Smooth muscle cell (in vitro differentiated cells): ENCODE results near the gene MYO6. TPM values are rescaled to one million over a fixed set of nuclear protein-coding genes. Genes with fewer than 3 reads are reported as not detected.

ENCODE experiments used
- DNase-seq: peaks from one replicate; lab custom pipeline; 2025; ENCODE audit not compliant: unreplicated experiment; lab: John Stamatoyannopoulos, UW
- H2AFZ ChIP-seq: fragments of 200-600 bp; sonication (generic); 2 replicates; pipeline ENCODE4 v1.6.0; 2016; ENCODE audit warnings: antibody characterized with exemption, low read depth, mild to moderate bottlenecking
- H3F3A ChIP-seq: fragments of 200-600 bp; sonication (generic); 2 replicates; pipeline ENCODE4 v1.6.0; 2017; ENCODE audit warnings: antibody characterized with exemption, low read depth
- H3K27ac ChIP-seq: fragments of 200-600 bp; sonication (generic); 2 replicates; pipeline ENCODE4 v1.5.1; 2016; ENCODE audit warnings: low read depth, mild to moderate bottlenecking
- H3K27me3 ChIP-seq: fragments of 200-600 bp; sonication (generic); 2 replicates; pipeline ENCODE4 v1.6.1; 2016; ENCODE audit warnings: low read depth, mild to moderate bottlenecking
- H3K36me3 ChIP-seq: fragments of 200-600 bp; sonication (generic); 2 replicates; pipeline ENCODE4 v1.5.1; 2016; ENCODE audit warnings: low read depth
- H3K4me1 ChIP-seq: fragments of 200-600 bp; sonication (generic); 2 replicates; pipeline ENCODE4 v1.5.1; 2016; ENCODE audit warnings: low read depth
- H3K4me2 ChIP-seq: fragments of 200-600 bp; sonication (generic); 2 replicates; pipeline ENCODE4 v1.6.0; 2016; ENCODE audit warnings: mild to moderate bottlenecking
- H3K4me3 ChIP-seq: fragments of 200-600 bp; sonication (generic); 2 replicates; pipeline ENCODE4 v1.5.1; 2016; ENCODE audit warnings: mild to moderate bottlenecking
- H3K79me2 ChIP-seq: fragments of 200-600 bp; sonication (generic); 2 replicates; pipeline ENCODE4 v1.6.0; 2016; ENCODE audit warnings: low read depth, mild to moderate bottlenecking
- H3K9ac ChIP-seq: fragments of 200-600 bp; sonication (generic); 2 replicates; pipeline ENCODE4 v1.6.0; 2016; ENCODE audit warnings: low read depth
- H3K9me3 ChIP-seq: fragments of 200-600 bp; sonication (generic); replicated peaks from 2 replicates; pipeline ENCODE4 v1.5.1; 2016; ENCODE audit warnings: low read depth
- H4K20me1 ChIP-seq: fragments of 200-600 bp; sonication (generic); 2 replicates; pipeline ENCODE4 v1.6.0; 2016; ENCODE audit warnings: low read depth
- CTCF ChIP-seq: fragments of 200-600 bp; sonication (generic); IDR thresholded peaks from 2 replicates; pipeline ENCODE4 v1.5.1; 2017; ENCODE audit warnings: borderline replicate concordance, mild to moderate bottlenecking, antibody characterized with exemption; ENCODE audit not compliant: insufficient read depth, poor library complexity, severe bottlenecking
- WGBS: methylation state at CpG from one replicate; pipeline ENCODE4 v1.1.7; 2016; ENCODE audit warnings: low lambda C conversion rate; 5-methylcytosine and 5-hydroxymethylcytosine counted together
- polyA plus RNA-seq: library from polyadenylated mRNA; unstranded; fragments of >200 nt; fragmentation: Nextera tagmentation; extraction: Ambion mirVana; gene quantifications from 2 replicates; pipeline ENCODE4 v1.2.1, GENCODE V29; 2016
- total RNA-seq: library from RNA; depleted of rRNA; stranded (reverse); fragments of >200 nt; gene quantifications from 2 replicates; pipeline ENCODE4 v1.2.3, GENCODE V29; 2014

MYO6 gene
- total and polyA plus RNA-seq, 2 experiments from 2014 or later: 10.6 to 22.1 TPM

GRCh38 chr6:75757295-75757694 is 8.3 kb downstream of the MYO6 start:
- H3F3A ChIP-seq: no peaks in the 10 kb centered on the region
- H3K4me2 ChIP-seq: no peak overlapping the region
- no peak for TF ChIP-seq CTCF
- no peak for DNase-seq
- H3K4me1 ChIP-seq: no peaks in the 10 kb centered on the region
- H3K36me3 ChIP-seq: no peaks in the 10 kb centered on the region
- no peak overlapping the region for H3K9ac ChIP-seq
- peaks cover 17% of the 10 kb centered on the region for H4K20me1 ChIP-seq
- no peak overlapping the region for H2AFZ ChIP-seq
- H3K27me3 ChIP-seq: no peaks in the 10 kb centered on the region
- WGBS: 74% methylated on average over 3 of the region's 3 CpGs
- H3K79me2 ChIP-seq: peaks cover 45% of the 10 kb centered on the region
- no peaks in the 10 kb centered on the region for H3K9me3 ChIP-seq
- no peak overlapping the region for H3K27ac ChIP-seq
- no peak overlapping the region for H3K4me3 ChIP-seq

- no peaks in the 10 kb centered on the region for H3K27me3 ChIP-seq
- WGBS: 90% methylated on average over 5 of the region's 5 CpGs
- TF ChIP-seq CTCF: no peak
- H3K36me3 ChIP-seq: no peaks in the 10 kb centered on the region
- H2AFZ ChIP-seq: no peak overlapping the region
- no peak overlapping the region for H3K27ac ChIP-seq
- no peaks in the 10 kb centered on the region for H3F3A ChIP-seq
- H3K79me2 ChIP-seq: peaks cover 45% of the 10 kb centered on the region
- no peak overlapping the region for H3K4me3 ChIP-seq
- no peak for DNase-seq
- peaks cover 17% of the 10 kb centered on the region for H4K20me1 ChIP-seq
- H3K4me2 ChIP-seq: no peak overlapping the region
- H3K9me3 ChIP-seq: no peaks in the 10 kb centered on the region
- no peaks in the 10 kb centered on the region for H3K4me1 ChIP-seq
- H3K9ac ChIP-seq: no peak overlapping the region
Observed at GRCh38 chr6:75758061-75758460, 9.0 kb downstream of the MYO6 start.

GRCh38 chr6:75759207-75759606 is 10.2 kb downstream of the MYO6 start:
- Histone ChIP-seq H2AFZ (no peak overlapping the region), H3K4me2 (no peak overlapping the region), H3K9ac (no peak overlapping the region), H3K36me3 (no peaks in the 10 kb centered on the region), H3K4me3 (no peak overlapping the region), H3K4me1 (no peaks in the 10 kb centered on the region), H3K79me2 (peaks cover 52% of the 10 kb centered on the region), H3K27ac (no peak overlapping the region), H3K9me3 (no peaks in the 10 kb centered on the region), H4K20me1 (peaks cover 17% of the 10 kb centered on the region), H3K27me3 (no peaks in the 10 kb centered on the region), H3F3A (no peaks in the 10 kb centered on the region)
- no peak for DNase-seq
- WGBS: 66% methylated on average over 5 of the region's 5 CpGs
- no peak for TF ChIP-seq CTCF

DNA sequence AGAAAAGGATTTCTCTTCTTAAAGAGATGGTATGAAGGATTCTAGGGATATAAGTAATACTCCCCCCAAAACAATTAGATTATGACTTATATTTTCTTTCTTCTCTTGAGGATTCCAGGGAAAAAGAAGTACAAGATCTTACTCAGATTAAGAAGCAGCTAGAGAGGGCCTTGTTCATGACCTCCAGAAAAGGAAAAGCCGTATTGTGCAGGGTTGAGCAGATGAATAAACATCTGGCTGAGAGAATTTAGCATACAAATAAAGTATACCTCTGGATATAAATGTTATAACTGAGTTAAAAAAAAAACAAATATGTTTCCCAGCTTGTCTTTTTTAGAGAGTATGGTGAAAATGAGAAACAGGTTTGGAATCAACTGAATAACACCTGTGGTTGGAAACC is 11.3 kb downstream of the MYO6 start:
- H3K36me3 ChIP-seq: no peaks in the 10 kb centered on the region
- H2AFZ ChIP-seq: no peak overlapping the region
- H3K9ac ChIP-seq: no peak overlapping the region
- no peak overlapping the region for H3K4me3 ChIP-seq
- H3K4me1 ChIP-seq: no peaks in the 10 kb centered on the region
- no peak overlapping the region for H3K27ac ChIP-seq
- H3K9me3 ChIP-seq: no peaks in the 10 kb centered on the region
- H3F3A ChIP-seq: no peaks in the 10 kb centered on the region
- no peak overlapping the region for H3K4me2 ChIP-seq
- no peaks in the 10 kb centered on the region for H3K27me3 ChIP-seq
- TF ChIP-seq CTCF: no peak
- 92% methylated on average over 1 of the region's 1 CpG for WGBS
- no peak for DNase-seq
- peaks cover 26% of the 10 kb centered on the region for H4K20me1 ChIP-seq
- H3K79me2 ChIP-seq: peaks cover 43% of the 10 kb centered on the region
